Measurements from ENCODE around the gene SNX33. TPM values are rescaled to one million over a fixed set of nuclear protein-coding genes. Genes with fewer than 3 reads are reported as not detected.
"Not testable (repeated sequence)": the region's sequence is repeated elsewhere in the genome, so short reads cannot be mapped to it uniquely, and the experiment has no call there.

Gene SNX33
- total RNA-seq, 2 experiments from 2014 or later = 1.1 TPM

- no peak overlapping the region for H3K4me3 Mint-ChIP-seq
- no peaks in the 10 kb centered on the region for H3K9me3 Mint-ChIP-seq
- DNase-seq = no peak
- peaks cover 18% of the 10 kb centered on the region for H3K27me3 Mint-ChIP-seq (ENCODE audit: low read depth)
- CTCF ChIA-PET = interaction anchor here (0.6 kb wide), 1 partner anchor 50 kb away, joined by 3 read pairs; no protein-coding TSS in a partner anchor
- intact Hi-C loops (cut with micrococcal nuclease) = no loop called here
- H3K27ac Mint-ChIP-seq = no peak overlapping the region
- no peaks in the 10 kb centered on the region for H3K36me3 Mint-ChIP-seq (ENCODE audit: low read depth)
- peaks cover 6% of the 10 kb centered on the region for H3K4me1 Mint-ChIP-seq (ENCODE audit: low read depth)
Measured at GRCh38 chr15:75693501-75694240, 46.0 kb downstream of the SNX33 start.

GRCh38 chr15:75694241-75695182 lies 46.8 kb downstream of the SNX33 start:
- CTCF ChIA-PET = no interaction called here
- Mint-ChIP-seq H3K27me3 (ENCODE audit: low read depth) (peaks cover 18% of the 10 kb centered on the region), H3K4me1 (ENCODE audit: low read depth) (peaks cover 6% of the 10 kb centered on the region), H3K27ac (no peak overlapping the region), H3K4me3 (no peak overlapping the region), H3K9me3 (no peaks in the 10 kb centered on the region), H3K36me3 (ENCODE audit: low read depth) (no peaks in the 10 kb centered on the region)
- intact Hi-C loops (cut with micrococcal nuclease) = no loop called here
- DNase-seq = peak; percentile 34

GRCh38 chr15:75695220-75695619 lies 47.5 kb downstream of the SNX33 start:
- no peak for DNase-seq
- H3K36me3 Mint-ChIP-seq (ENCODE audit: low read depth) = no peaks in the 10 kb centered on the region
- H3K4me1 Mint-ChIP-seq (ENCODE audit: low read depth) = peaks cover 6% of the 10 kb centered on the region
- CTCF ChIA-PET = no interaction called here
- H3K9me3 Mint-ChIP-seq = no peaks in the 10 kb centered on the region
- peaks cover 18% of the 10 kb centered on the region for H3K27me3 Mint-ChIP-seq (ENCODE audit: low read depth)
- H3K27ac Mint-ChIP-seq = no peak overlapping the region
- intact Hi-C loops (cut with micrococcal nuclease) = no loop called here
- H3K4me3 Mint-ChIP-seq = no peak overlapping the region

DNA sequence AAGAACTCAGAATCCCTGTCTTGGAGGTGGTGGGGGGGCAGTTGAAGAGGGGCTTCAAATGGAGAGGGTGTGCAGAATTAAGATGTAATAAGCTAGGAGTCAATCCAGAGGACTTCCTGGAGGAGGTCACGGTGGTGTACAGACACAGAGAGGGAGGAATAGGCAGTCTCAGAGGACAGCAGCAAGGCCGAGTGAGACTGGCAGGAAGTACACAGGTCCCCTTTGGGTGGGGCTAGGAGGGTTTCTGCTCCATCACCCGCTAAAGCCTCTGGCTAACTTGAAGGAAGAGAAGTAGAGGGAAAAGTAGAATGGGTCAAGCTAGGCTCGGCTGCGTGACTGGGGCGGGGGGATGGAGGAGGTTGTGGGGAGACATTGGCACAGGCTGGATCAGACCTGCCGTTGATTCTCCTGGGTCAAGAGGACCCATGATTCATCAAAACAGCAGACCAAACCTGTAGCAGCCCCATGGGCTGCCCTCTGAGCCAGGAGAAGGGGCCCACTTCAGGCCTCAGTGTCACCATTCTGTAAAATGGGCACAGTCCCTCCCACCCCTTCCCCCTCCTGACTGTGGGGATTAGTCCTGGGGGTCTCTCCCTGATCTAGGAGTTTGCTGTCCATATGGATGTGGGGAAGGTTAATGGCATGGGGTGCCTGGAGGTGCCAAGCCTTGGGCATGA lies 48.1 kb downstream of the SNX33 start:
- no peak overlapping the region for H3K27ac Mint-ChIP-seq
- CTCF ChIA-PET = no interaction called here
- no peaks in the 10 kb centered on the region for H3K9me3 Mint-ChIP-seq

DNA sequence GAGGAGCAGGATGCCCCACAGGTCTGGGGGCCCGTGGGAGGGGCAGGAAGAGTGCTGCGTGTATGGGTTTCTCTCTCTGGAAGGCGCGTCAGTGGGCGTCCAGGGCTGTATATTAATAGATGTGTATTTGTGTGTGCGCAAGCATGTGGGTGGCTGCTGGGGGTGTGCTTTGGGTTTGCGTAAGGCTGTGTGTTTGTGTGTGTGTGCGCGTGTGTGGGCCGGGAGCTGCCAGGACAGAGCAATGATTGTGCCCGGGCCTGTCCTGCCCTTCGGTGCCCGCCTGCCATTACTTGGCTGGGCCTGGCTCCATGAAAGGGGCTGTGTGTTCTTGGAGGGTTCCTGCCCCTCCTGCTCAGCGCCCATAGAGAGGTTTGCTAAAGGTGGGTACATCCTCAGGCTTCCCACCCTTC lies 48.6 kb downstream of the SNX33 start:
- peaks cover 18% of the 10 kb centered on the region for H3K27me3 Mint-ChIP-seq (ENCODE audit: low read depth)
- H3K36me3 Mint-ChIP-seq (ENCODE audit: low read depth) = no peaks in the 10 kb centered on the region
- H3K27ac Mint-ChIP-seq = no peak overlapping the region
- DNase-seq = no peak
- CTCF ChIA-PET = no interaction called here
- intact Hi-C loops (cut with micrococcal nuclease) = no loop called here
- no peaks in the 10 kb centered on the region for H3K9me3 Mint-ChIP-seq
- peaks cover 6% of the 10 kb centered on the region for H3K4me1 Mint-ChIP-seq (ENCODE audit: low read depth)
- no peak overlapping the region for H3K4me3 Mint-ChIP-seq

More for the DNA sequence above, 48.1 kb downstream of the SNX33 start:
- Mint-ChIP-seq H3K4me1 (ENCODE audit: low read depth) (peaks cover 6% of the 10 kb centered on the region), H3K36me3 (ENCODE audit: low read depth) (no peaks in the 10 kb centered on the region), H3K4me3 (no peak overlapping the region), H3K27me3 (ENCODE audit: low read depth) (peaks cover 18% of the 10 kb centered on the region)
- intact Hi-C loops (cut with micrococcal nuclease) = no loop called here
- DNase-seq = no peak

DNA sequence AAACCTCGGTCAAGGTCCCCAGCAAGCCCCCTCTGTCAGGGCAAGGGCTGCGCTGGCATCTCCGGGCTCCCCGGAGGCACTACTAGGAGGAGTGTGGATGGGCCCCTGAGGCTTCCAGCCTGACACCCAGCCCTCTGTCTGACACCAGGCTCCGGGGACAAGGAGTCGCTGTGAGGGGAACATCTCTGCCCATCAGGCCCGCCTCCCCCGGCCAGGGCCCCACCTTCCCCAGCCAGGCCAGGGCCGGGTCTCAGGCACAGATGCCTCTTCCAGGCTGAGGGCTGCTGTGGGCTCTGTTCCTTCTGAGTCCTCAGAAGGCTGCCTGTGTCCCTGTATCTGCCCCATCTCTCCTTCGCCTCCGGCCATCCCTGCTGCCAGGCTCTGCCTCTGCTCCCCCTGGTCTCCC lies 49.1 kb downstream of the SNX33 start:
- no peak overlapping the region for H3K27ac Mint-ChIP-seq
- H3K4me3 Mint-ChIP-seq = no peak overlapping the region
- CTCF ChIA-PET = no interaction called here
- peaks cover 15% of the 10 kb centered on the region for H3K27me3 Mint-ChIP-seq (ENCODE audit: low read depth)
- peaks cover 6% of the 10 kb centered on the region for H3K4me1 Mint-ChIP-seq (ENCODE audit: low read depth)
- H3K36me3 Mint-ChIP-seq (ENCODE audit: low read depth) = no peaks in the 10 kb centered on the region
- intact Hi-C loops (cut with micrococcal nuclease) = no loop called here
- H3K9me3 Mint-ChIP-seq = no peaks in the 10 kb centered on the region
- DNase-seq = no peak

DNA sequence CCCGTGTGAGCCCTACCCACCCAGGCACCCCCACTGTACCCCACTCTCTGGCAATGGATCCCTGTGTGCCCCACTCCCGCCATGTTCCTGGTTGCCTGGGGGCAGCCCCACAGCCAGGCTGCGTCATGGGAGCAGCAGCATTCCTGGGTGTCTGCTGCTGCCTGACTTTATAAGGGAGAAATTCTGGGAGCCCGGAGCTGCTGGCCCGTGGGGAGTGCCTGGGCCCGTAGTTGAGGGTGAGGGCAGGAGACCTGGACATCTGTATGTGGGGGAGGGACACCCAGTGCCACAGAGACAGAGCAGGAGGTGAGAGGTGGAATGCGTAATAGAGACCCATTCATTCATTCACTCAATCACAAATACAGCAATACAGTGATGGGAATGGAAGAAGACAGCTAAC lies 49.8 kb downstream of the SNX33 start:
- Mint-ChIP-seq H3K36me3 (ENCODE audit: low read depth) (no peaks in the 10 kb centered on the region), H3K27ac (no peak overlapping the region), H3K4me3 (no peak overlapping the region), H3K4me1 (ENCODE audit: low read depth) (peaks cover 6% of the 10 kb centered on the region), H3K9me3 (no peaks in the 10 kb centered on the region), H3K27me3 (ENCODE audit: low read depth) (peaks cover 11% of the 10 kb centered on the region)
- intact Hi-C loops (cut with micrococcal nuclease) = no loop called here
- CTCF ChIA-PET = no interaction called here
- no peak for DNase-seq

- H3K36me3 Mint-ChIP-seq (ENCODE audit: low read depth); intact Hi-C loops (cut with micrococcal nuclease); H3K9me3 Mint-ChIP-seq; DNase-seq; H3K4me1 Mint-ChIP-seq (ENCODE audit: low read depth); H3K4me3 Mint-ChIP-seq; CTCF ChIA-PET; H3K27me3 Mint-ChIP-seq (ENCODE audit: low read depth); H3K27ac Mint-ChIP-seq: not testable (repeated sequence)
Measured at GRCh38 chr15:75697974-75698747, 50.4 kb downstream of the SNX33 start.

DNA sequence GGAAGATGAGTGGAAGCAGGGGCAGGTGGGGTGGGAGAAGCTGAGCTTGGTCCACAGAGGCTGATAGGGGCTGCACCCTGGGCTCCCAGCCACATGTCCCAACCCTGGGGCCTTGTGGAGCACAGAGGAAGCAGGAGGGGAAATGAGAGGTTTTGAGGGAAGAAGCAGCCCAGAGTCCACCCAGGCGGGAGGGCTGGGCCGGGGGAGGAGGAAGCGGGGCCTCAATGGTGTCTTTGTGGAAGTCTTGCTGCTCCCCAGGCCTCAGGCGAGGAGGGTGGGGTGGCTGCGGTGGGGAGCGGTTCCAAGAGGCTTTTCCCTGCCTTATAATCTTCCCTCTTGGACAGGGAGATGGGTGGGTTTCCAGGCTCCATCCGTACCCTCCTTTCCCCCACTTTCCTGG lies 51.8 kb downstream of the SNX33 start:
- H3K36me3 Mint-ChIP-seq (ENCODE audit: low read depth); H3K4me1 Mint-ChIP-seq (ENCODE audit: low read depth); CTCF ChIA-PET; H3K27me3 Mint-ChIP-seq (ENCODE audit: low read depth); intact Hi-C loops (cut with micrococcal nuclease); H3K27ac Mint-ChIP-seq; DNase-seq; H3K9me3 Mint-ChIP-seq; H3K4me3 Mint-ChIP-seq: not testable (repeated sequence)

- H3K36me3 Mint-ChIP-seq (ENCODE audit: low read depth); H3K4me3 Mint-ChIP-seq; CTCF ChIA-PET; H3K27ac Mint-ChIP-seq; H3K4me1 Mint-ChIP-seq (ENCODE audit: low read depth); H3K9me3 Mint-ChIP-seq; H3K27me3 Mint-ChIP-seq (ENCODE audit: low read depth); intact Hi-C loops (cut with micrococcal nuclease): not testable (repeated sequence)
- DNase-seq = peak; percentile 27
Measured at GRCh38 chr15:75699961-75700874, 52.5 kb downstream of the SNX33 start.

Data from activated naive CD4-positive, alpha-beta T cell treated with anti-CD3 and anti-CD28 coated beads for 36 hours (primary cell).